CD4-positive, alpha-beta memory T cell (primary cell): Measurements from ENCODE around the gene AMIGO3. TPM values are rescaled to one million over a fixed set of nuclear protein-coding genes. Genes with fewer than 3 reads are reported as not detected.

Source experiments
- polyA plus RNA-seq, 2 donors: library from polyadenylated mRNA; unstranded; fragments of 300-500 nt; fragmentation: Illumina TruSeq; gene quantifications; one replicate each; pipeline ENCODE4 v1.2.3, GENCODE V29; 2021
- total RNA-seq, 2 experiments: library from RNA; stranded (reverse); gene quantifications; one replicate each; pipeline ENCODE4 v1.2.3, GENCODE V29; 2021

Gene AMIGO3
- total and polyA plus RNA-seq, 4 experiments from 2014 or later = not detected

Other genes with a start within 250 kb of the AMIGO3 start
- gene DAG1, start 249.4 kb downstream of the AMIGO3 start, total RNA-seq = 10 to 100 TPM; 15.3 to 18.0 TPM
- gene DAG1, start 249.4 kb downstream of the AMIGO3 start, polyA plus RNA-seq = 1 to 10 TPM; 2.7 to 5.0 TPM
- gene BSN, start 165.2 kb downstream of the AMIGO3 start, total RNA-seq = under 1 TPM; 0.06 to 0.15 TPM
- under 1 TPM in 1 of 2 donors, not detected in 1; 0.01 TPM for gene BSN, start 165.2 kb downstream of the AMIGO3 start, polyA plus RNA-seq
- gene APEH, start 45.3 kb downstream of the AMIGO3 start, total RNA-seq = 100 to 1,000 TPM; 130 to 136 TPM
- 100 to 1,000 TPM; 100 to 140 TPM for gene APEH, start 45.3 kb downstream of the AMIGO3 start, polyA plus RNA-seq
- 10 to 100 TPM in 1 of 2 experiments, 1 to 10 TPM in 1; 6.3 to 10.2 TPM for gene MST1, start 30.2 kb downstream of the AMIGO3 start, total RNA-seq
- gene MST1, start 30.2 kb downstream of the AMIGO3 start, polyA plus RNA-seq = under 1 TPM in 1 of 2 donors, not detected in 1; 0.94 TPM
- 10 to 100 TPM; 69.7 to 74.7 TPM for gene RNF123, start 30.1 kb downstream of the AMIGO3 start, total RNA-seq
- gene RNF123, start 30.1 kb downstream of the AMIGO3 start, polyA plus RNA-seq = 10 to 100 TPM in 1 of 2 donors, 1 to 10 TPM in 1; 3.1 to 25.0 TPM
- 10 to 100 TPM; 59.5 to 61.3 TPM for gene GMPPB, start 4.3 kb upstream of the AMIGO3 start, total RNA-seq
- 10 to 100 TPM; 22.2 to 24.0 TPM for gene GMPPB, start 4.3 kb upstream of the AMIGO3 start, polyA plus RNA-seq
- gene IP6K1, start 66.9 kb upstream of the AMIGO3 start, total RNA-seq = 10 to 100 TPM; 50.1 to 60.0 TPM
- gene IP6K1, start 66.9 kb upstream of the AMIGO3 start, polyA plus RNA-seq = 10 to 100 TPM; 19.4 to 38.8 TPM
- gene CDHR4, start 80.2 kb upstream of the AMIGO3 start, total RNA-seq = under 1 TPM in 1 of 2 experiments, not detected in 1; 0.17 TPM
- gene CDHR4, start 80.2 kb upstream of the AMIGO3 start, polyA plus RNA-seq = not detected
- 1 to 10 TPM in 1 of 2 experiments, under 1 TPM in 1; 0.55 to 1.2 TPM for gene INKA1, start 83.6 kb upstream of the AMIGO3 start, total RNA-seq
- 1 to 10 TPM in 1 of 2 donors, under 1 TPM in 1; 0.45 to 1.5 TPM for gene INKA1, start 83.6 kb upstream of the AMIGO3 start, polyA plus RNA-seq
- gene UBA7, start 94.3 kb upstream of the AMIGO3 start, total RNA-seq = 100 to 1,000 TPM; 269 to 299 TPM
- 10 to 100 TPM; 39.8 to 45.7 TPM for gene UBA7, start 94.3 kb upstream of the AMIGO3 start, polyA plus RNA-seq
- 1 to 10 TPM; 4.6 to 6.7 TPM for gene TRAIP, start 136.9 kb upstream of the AMIGO3 start, total RNA-seq
- gene TRAIP, start 136.9 kb upstream of the AMIGO3 start, polyA plus RNA-seq = 1 to 10 TPM; 1.0 to 1.9 TPM
- not detected for gene CAMKV, start 150.2 kb upstream of the AMIGO3 start, total RNA-seq
- gene CAMKV, start 150.2 kb upstream of the AMIGO3 start, polyA plus RNA-seq = not detected
- 1 to 10 TPM; 1.3 TPM for gene MST1R, start 184.2 kb upstream of the AMIGO3 start, total RNA-seq
- gene MST1R, start 184.2 kb upstream of the AMIGO3 start, polyA plus RNA-seq = under 1 TPM in 1 of 2 donors, not detected in 1; 0.38 TPM
- 10 to 100 TPM in 1 of 2 experiments, 1 to 10 TPM in 1; 9.5 to 11.1 TPM for gene MON1A, start 210.1 kb upstream of the AMIGO3 start, total RNA-seq
- 10 to 100 TPM; 15.2 to 16.5 TPM for gene MON1A, start 210.1 kb upstream of the AMIGO3 start, polyA plus RNA-seq
- 100 to 1,000 TPM; 191 to 194 TPM for gene RBM6, start 220.5 kb upstream of the AMIGO3 start, total RNA-seq
- gene RBM6, start 220.5 kb upstream of the AMIGO3 start, polyA plus RNA-seq = 10 to 100 TPM; 17.9 to 45.7 TPM